Esophagus squamous epithelium (tissue), 5 donors: ENCODE results near the gene SUSD6. TPM values are rescaled to one million over a fixed set of nuclear protein-coding genes. Genes with fewer than 3 reads are reported as not detected.

Experiments
- DNase-seq: peaks from one replicate; lab custom pipeline; 2025; lab: John Stamatoyannopoulos, UW
- H3K27ac ChIP-seq, 4 donors: fragments of 200-600 bp; sonication (generic); one replicate each; pipeline ENCODE4 v1.5.1; 2016 to 2019; ENCODE audit warnings: mild to moderate bottlenecking in 1 of 4
- H3K27me3 ChIP-seq, 4 donors: fragments of 200-600 bp; sonication (generic); 1 replicate in 3 of 4; 2 replicates in 1 of 4; pipeline versions ENCODE4 v1.5.1 to v1.6.0; 2017 to 2021; ENCODE audit warnings: antibody characterized with exemption in 1 of 4
- H3K36me3 ChIP-seq, 3 donors: fragments of 200-600 bp; sonication (generic); one replicate each; pipeline ENCODE4 v1.5.1; 2016 to 2019
- H3K4me1 ChIP-seq, 3 donors: fragments of 200-600 bp; sonication (generic); one replicate each; pipeline ENCODE4 v1.5.1; 2017 to 2019
- H3K4me3 ChIP-seq, 4 donors: fragments of 200-600 bp; sonication (generic); 1 replicate in 3 of 4; 2 replicates in 1 of 4; pipeline ENCODE4 v1.5.1; 2016 to 2019; ENCODE audit warnings: mild to moderate bottlenecking in 2 of 4, moderate library complexity in 1 of 4
- H3K9me3 ChIP-seq, 3 donors: fragments of 200-600 bp; sonication (generic); one replicate each; pipeline ENCODE4 v1.5.1; 2016 to 2019
- CTCF ChIP-seq, 6 experiments: fragments of 450-650 bp in 4 of 6; fragments of 200-600 bp in 2 of 6; sonication (generic) in 2 of 6; IDR thresholded peaks; one replicate each; pipeline ENCODE4 v1.5.1; 2016 to 2019; ENCODE audit warnings: antibody characterized with exemption in 6 of 6, mild to moderate bottlenecking in 4 of 6, moderate library complexity in 4 of 6
- POLR2A ChIP-seq, 4 donors: fragments of 450-650 bp; IDR thresholded peaks; one replicate each; pipeline ENCODE4 v1.6.1; 2017; ENCODE audit warnings: antibody characterized with exemption in 4 of 4, mild to moderate bottlenecking in 4 of 4, moderate library complexity in 3 of 4
- WGBS, 2 donors: methylation state at CpG; one replicate each; pipeline ENCODE4 v1.1.5; 2018; 5-methylcytosine and 5-hydroxymethylcytosine counted together
- intact Hi-C: fragments of 100-400 bp; cut with DNase I; formaldehyde crosslinking; loops from one replicate; pipeline ENCODE4 v1.15.0; 2022
- total RNA-seq, 4 donors: library from RNA; depleted of rRNA; stranded (reverse); fragments of >200 nt; gene quantifications; one replicate each; pipeline ENCODE4 v1.1.0, GENCODE V29; 2016
- donor health status: DM: yes; HTN: yes; CAD: no.

Gene SUSD6
- total RNA-seq, 4 donors from 2014 or later, result 22.4 to 43.1 (median 27.8) TPM

GRCh38 chr14:69650948-69651369 lies 39.6 kb downstream of the SUSD6 start:
- Histone ChIP-seq H3K9me3 (no peaks in the 10 kb centered on the region), H3K4me3 (peak overlapping the region in 1 of 4 donors; percentile 22), H3K4me1 (peaks cover 43 to 95% (median 70%) of the 10 kb centered on the region in 3 donors), H3K27me3 (no peaks in the 10 kb centered on the region), H3K36me3 (no peaks in the 10 kb centered on the region), H3K27ac (peak overlapping the region; percentile 59 to 83 (median 80))
- DNase-seq, result no peak
- TF ChIP-seq POLR2A (IDR thresholded peaks at IDR 0.05), result no peak
- no peak for TF ChIP-seq CTCF (IDR thresholded peaks at IDR 0.05)
- intact Hi-C loops, result no loop called here
- whole genome bisulfite sequencing, 2 donors, result 53 to 62% methylated on average over 2 to 3 of the region's 3 CpGs

GRCh38 chr14:69651664-69652063 lies 40.3 kb downstream of the SUSD6 start:
- no peak for DNase-seq
- Histone ChIP-seq H3K4me1 (peaks cover 43 to 100% (median 70%) of the 10 kb centered on the region in 3 donors), H3K36me3 (no peaks in the 10 kb centered on the region), H3K27me3 (no peaks in the 10 kb centered on the region), H3K9me3 (no peaks in the 10 kb centered on the region), H3K27ac (peak overlapping the region; percentile 59 to 83 (median 80)), H3K4me3 (no peak overlapping the region)
- WGBS, 2 donors, result 35 to 36% methylated on average over 1 of the region's 1 CpG
- TF ChIP-seq CTCF (IDR thresholded peaks at IDR 0.05), result no peak
- TF ChIP-seq POLR2A (IDR thresholded peaks at IDR 0.05), result no peak
- intact Hi-C loops, result no loop called here

- intact Hi-C loops, result no loop called here
- Histone ChIP-seq H3K27ac (peak overlapping the region; percentile 59 to 83 (median 80)), H3K27me3 (no peaks in the 10 kb centered on the region), H3K9me3 (no peaks in the 10 kb centered on the region), H3K36me3 (no peaks in the 10 kb centered on the region), H3K4me3 (no peak overlapping the region), H3K4me1 (peaks cover 50 to 100% (median 79%) of the 10 kb centered on the region in 3 donors)
- DNase-seq, result no peak
- TF ChIP-seq CTCF (IDR thresholded peaks at IDR 0.05) (no peak), POLR2A (IDR thresholded peaks at IDR 0.05) (no peak)
- 56 to 72% methylated on average over 8 to 10 of the region's 10 CpGs for WGBS, 2 donors
These were observed 41.7 kb downstream of the SUSD6 start for GRCh38 chr14:69652942-69653684.

GRCh38 chr14:69654116-69654515 lies 42.7 kb downstream of the SUSD6 start:
- H3K27me3 ChIP-seq, result no peaks in the 10 kb centered on the region
- H3K27ac ChIP-seq, result peak overlapping the region; percentile 59 to 80 (median 78)
- intact Hi-C loops, result no loop called here
- no peak for DNase-seq
- 41% methylated on average over 3 of the region's 3 CpGs for WGBS, 2 donors
- TF ChIP-seq CTCF (IDR thresholded peaks at IDR 0.05) (no peak), POLR2A (IDR thresholded peaks at IDR 0.05) (no peak)
- peaks cover 53 to 100% (median 78%) of the 10 kb centered on the region in 3 donors for H3K4me1 ChIP-seq
- no peak overlapping the region for H3K4me3 ChIP-seq
- H3K9me3 ChIP-seq, result no peaks in the 10 kb centered on the region
- peaks cover 0 to 4% (median 0%) of the 10 kb centered on the region in 3 donors for H3K36me3 ChIP-seq

GRCh38 chr14:69657950-69658355 lies 46.6 kb downstream of the SUSD6 start:
- DNase-seq, result no peak

More at GRCh38 chr14:69657950-69658355, 46.6 kb downstream of the SUSD6 start:
- Histone ChIP-seq H3K27ac (peak overlapping the region; percentile 74 to 86 (median 82)), H3K36me3 (peaks cover 0 to 19% (median 7%) of the 10 kb centered on the region in 3 donors), H3K4me1 (peaks cover 39 to 100% (median 62%) of the 10 kb centered on the region in 3 donors), H3K9me3 (no peaks in the 10 kb centered on the region), H3K4me3 (peak overlapping the region in 3 of 4 donors; percentile 15 to 21 (median 16)), H3K27me3 (no peaks in the 10 kb centered on the region)
- TF ChIP-seq POLR2A (IDR thresholded peaks at IDR 0.05) (no peak), CTCF (IDR thresholded peaks at IDR 0.05) (no peak)
- intact Hi-C loops, result no loop called here
- 23 to 53% methylated on average over 9 of the region's 9 CpGs for WGBS, 2 donors
